T-helper 1 cell treated with Interleukin-12 subunit alpha and Interleukin-12 subunit beta and Interleukin-4 antibody, amounts not matched to agents 30 ng/mL and 1 ng/mL, for 36 hours (primary cell): Measurements from ENCODE around the gene LRFN4. TPM values are rescaled to one million over a fixed set of nuclear protein-coding genes. Genes with fewer than 3 reads are reported as not detected.

Source experiments
- intact Hi-C: fragments of 100-400 bp; cut with micrococcal nuclease; formaldehyde crosslinking; loops from one replicate; pipeline ENCODE4 v1.15.1; 2024
- total RNA-seq: library from RNA; stranded (reverse); gene quantifications from 2 replicates; pipeline ENCODE4 v1.2.3, GENCODE V29; 2022

The LRFN4 gene
- total RNA-seq, 1 donor from 2014 or later, result 20.0 TPM

DNA sequence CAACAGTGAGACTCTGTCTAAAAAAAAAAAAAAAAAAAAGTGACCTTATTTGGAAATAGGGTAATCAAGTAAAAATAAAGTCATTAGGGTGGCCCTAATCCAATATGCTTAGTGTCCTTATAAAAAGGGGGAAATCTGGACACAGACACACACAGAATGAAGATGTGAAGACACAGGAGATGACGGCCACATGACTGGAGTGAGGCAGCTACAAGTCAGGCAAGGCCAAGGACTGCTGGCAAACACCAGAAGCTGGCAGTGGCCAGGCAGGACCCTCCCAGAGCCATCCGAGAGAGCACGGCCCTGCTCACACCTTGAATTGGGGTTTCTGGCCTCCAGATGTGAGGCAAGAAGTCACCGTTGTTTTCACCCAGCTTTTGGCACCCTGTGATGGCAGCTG lies 28.6 kb downstream of the LRFN4 start:
- intact Hi-C loops, result no loop called here

DNA sequence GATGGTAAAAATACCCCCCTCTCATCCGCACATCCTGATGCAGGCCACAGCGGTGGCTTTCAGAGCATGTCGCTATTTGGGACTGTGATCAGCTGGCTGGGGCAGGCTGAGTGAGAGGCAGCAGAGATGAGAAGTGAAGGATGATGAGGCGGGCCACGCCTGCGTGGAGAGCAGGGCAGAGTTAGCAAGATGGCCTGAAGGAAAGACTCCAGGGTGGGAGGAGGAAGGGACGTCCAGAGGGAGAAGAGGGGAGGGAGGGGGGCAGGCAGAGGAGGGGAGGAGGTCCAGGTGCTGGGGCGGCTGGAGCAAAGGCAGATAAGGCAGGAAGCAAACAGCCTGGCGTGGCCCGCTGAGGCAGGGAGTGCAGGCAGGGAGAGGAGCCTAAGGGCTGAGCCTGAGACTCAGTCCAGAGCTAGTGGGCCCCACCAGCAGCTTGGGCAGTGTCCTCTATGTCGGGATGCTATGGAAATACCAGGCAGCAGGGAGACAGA lies 29.1 kb downstream of the LRFN4 start:
- intact Hi-C loops, result no loop called here

DNA sequence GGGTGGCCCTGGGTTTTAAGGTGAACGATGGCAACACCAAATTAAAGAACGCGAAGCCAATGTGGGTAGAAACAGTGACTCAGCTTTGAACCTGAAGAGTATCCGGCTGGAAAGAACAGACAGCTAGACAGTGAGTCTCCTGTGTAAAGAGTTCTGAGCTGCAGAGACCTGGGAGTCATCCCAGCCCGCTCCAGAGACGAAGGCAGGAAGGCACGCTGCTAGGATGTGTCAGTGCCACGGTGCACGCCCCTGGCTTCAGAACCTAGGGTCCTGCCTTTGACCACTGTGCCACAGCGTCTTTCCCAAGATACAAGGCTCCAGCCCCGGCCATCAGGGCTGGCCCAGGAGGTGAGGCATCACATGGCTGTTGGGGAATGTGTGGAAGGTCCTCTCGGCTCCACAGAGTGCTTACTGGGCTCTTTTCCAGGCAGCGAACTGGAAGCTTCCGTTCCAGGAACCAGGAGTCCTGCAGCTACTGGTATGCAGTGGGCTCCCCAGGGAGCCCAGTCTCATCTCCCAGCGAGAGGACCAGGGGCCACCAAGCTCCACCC lies 29.9 kb downstream of the LRFN4 start:
- intact Hi-C loops, result no loop called here

DNA sequence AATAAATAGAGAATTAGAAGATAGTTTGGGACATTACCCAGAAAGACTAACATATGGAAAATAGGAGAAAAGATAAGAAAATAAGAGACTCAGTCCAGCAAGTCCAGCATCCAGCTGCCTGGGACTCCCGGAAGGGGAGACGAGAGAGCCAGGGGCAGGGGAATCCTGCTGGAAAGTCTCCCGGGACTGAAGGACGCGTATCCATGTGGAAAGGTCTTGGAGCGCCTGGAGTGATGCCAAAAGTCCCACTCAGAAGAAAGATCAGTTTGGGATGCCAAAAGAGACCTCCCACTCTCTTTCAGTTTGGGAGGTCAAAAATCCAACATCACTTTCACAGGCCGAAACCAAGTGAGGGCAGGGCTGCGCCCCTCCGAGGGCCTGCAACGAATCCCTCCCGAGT lies 30.7 kb downstream of the LRFN4 start:
- intact Hi-C loops, result no loop called here

DNA sequence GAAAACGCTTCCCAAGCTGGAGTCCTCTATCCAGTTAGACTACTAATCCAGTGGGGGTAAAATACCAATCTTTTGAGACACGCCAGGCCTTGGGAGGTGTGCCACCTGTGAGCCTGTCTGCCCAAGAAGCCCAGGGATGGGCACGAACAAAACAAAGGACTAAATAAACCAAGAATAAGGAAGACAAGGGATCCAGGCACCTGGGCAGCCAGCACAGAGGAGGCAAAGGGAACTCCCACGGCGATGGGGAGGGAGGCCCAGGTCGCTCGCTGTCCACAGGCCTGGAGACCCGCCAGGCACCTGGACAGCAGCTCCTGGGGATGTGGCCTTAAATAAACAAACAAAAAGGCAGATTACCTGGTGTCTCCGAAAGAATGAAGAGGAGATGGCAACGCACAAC lies 31.4 kb downstream of the LRFN4 start:
- intact Hi-C loops, result no loop called here

DNA sequence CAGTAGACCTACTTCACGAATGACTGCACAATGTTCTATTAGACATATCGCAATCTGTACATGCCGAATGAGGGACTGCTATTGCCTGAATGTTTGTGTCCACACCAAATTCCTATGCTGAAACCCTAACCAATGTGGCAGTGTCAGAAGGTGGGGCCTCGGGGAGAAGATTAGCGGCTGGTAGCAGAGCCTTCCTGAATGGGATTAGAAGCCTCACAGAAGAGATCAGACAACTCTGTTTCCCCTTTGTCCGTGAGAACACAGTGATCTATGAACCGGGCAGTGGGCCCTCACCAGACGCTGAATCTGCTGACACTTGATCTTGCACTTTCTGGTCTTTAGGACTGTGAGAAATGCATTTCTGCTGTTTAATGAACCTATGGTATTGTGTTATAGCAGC lies 33.1 kb downstream of the LRFN4 start:
- intact Hi-C loops, result no loop called here

DNA sequence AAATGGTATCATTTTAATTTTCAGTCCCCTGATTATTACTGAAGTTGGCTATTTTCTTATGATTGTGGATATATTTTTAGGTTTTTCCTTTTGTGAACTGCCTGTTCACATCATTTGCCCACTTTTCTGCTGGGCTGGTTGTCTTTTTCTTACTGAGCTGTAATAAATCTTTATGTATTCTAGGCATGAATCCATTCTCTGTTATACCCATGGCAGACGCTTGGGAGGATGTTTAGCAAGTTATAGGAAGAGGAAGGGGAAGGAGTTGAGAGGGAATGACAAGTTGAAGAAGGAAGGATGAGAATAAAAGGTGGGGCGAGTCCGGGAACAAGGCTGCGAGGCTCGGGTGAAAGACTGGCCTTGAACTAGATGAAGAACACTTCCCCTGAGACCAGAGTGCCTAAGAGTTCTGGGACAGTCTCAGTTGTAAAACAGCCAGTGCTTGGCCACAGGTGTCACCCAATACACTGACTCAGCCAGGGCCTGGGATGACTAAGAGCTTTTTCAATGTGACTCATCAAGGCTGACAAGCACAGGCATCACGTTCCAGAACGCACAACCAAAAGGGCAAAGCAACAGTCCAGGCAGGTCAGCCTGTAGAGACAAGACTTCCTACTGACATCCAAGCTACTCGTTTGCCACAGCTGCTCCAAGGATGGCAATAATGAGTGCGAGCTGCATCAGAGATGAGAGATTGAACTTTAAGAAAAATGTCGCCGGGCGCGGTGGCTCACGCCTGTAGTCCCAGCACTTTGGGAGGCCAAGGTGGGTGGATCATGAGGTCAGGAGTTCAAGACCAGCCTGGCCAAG lies 35.2 kb downstream of the LRFN4 start:
- intact Hi-C loops, result no loop called here

DNA sequence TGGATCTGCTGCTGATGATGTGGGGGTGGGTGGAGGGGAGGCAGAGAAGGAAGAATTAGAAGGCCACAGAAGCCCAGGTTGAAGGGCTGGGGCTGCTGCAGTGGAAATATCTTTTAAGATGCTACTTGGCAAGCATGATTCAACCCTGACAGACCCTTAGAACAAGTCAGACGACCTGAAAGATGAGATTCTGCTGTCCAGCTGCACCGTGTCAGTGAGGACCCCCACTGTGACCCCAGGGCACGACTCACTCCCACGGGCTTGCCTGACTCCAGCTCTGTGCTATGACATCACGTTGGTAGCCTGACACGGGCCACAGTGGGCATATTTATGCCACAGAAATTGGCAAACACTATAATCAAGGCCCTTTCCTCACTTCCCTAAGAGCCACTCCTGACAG lies 36.0 kb downstream of the LRFN4 start:
- intact Hi-C loops, result no loop called here

DNA sequence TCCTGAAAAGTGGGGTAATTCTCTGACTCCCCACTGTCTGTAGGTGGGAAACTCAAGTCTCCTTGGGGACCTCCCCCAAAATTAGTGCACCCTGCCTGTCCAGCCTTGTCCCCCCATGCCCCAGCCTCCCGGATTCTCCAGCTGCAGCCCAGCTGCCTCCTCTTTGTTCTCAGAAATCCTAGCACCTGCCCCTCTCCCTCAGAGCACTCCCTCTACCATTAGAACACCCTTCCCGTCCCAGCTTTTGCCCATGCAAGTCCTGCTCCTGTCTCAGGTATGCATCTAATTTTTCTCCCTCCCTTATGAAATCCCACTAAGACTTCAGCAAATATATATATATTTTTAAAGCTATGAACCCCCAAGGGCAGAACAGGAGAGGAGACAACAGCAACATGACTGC lies 37.3 kb downstream of the LRFN4 start:
- intact Hi-C loops, result no loop called here

DNA sequence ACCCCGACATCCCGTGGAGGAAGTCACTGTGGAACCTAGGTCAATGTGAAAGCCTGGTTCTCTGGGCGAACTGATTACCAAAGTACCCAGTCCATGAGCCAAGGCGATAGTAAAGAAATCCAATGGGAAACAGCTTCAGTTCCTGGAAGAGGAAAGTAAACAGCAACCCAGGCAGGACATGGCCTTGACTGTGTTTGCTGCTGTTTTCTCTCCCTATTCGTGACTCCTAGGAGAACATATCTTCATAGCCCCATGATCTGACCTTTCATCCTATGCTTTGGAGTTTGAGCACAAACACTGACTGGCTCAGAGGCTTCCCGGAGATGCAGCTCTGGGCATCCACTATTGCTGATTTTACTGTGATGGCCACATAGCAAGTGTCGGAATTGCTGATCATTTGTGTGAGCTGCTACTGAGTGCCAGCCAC lies 45.1 kb downstream of the LRFN4 start:
- intact Hi-C loops, result no loop called here

DNA sequence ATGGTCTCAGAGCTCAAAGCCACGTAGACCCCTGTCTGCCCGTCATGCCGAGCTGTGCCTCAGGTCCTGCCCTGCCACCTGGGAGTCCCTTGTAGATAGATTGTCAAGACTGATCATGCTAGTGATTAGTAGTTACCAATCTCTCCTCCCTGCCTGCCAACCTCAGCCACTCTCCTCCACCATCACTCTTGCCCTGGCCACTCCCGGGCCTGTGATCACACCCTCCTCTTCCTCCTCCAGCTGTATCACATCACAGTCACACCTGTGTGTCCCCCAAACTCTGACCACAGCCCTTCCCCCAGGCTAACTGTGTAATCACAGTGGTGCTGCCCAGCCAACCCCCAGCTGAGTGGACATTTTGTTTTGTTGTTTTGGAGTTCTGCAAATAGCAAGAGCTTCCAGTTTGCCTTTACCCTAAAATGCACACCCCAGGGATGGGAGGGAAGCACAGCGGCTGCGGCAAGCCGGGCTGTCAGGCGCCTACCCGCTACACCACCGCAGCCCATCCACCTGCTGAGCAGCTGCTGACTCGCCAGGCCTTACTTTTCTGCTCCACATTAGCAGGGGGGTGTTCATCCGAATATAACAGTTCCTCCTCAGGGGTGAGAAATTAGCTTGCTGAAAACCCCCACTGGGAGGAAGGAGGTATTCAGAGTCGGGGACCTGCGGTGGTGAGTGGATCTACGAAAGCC lies 45.8 kb downstream of the LRFN4 start:
- intact Hi-C loops, result no loop called here

DNA sequence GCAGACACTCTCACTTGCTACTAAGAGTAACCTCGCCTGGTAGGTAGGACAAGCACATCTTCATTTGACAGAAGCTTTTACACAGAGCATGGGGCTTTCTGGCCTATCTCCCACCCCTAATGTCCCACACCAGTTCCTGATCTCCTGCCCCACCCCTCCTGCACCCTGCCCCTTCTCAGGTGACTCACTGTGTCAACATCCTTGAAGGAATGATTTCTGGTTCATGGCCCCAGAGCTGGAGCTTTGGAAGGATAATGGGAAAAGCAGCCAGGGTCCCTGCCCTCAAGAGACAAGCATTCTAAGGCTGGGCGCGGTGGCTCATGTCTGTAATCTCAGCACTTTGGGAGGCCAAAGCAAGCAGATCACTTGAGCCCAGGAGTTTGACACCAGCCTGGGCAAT lies 47.2 kb downstream of the LRFN4 start:
- intact Hi-C loops, result no loop called here

DNA sequence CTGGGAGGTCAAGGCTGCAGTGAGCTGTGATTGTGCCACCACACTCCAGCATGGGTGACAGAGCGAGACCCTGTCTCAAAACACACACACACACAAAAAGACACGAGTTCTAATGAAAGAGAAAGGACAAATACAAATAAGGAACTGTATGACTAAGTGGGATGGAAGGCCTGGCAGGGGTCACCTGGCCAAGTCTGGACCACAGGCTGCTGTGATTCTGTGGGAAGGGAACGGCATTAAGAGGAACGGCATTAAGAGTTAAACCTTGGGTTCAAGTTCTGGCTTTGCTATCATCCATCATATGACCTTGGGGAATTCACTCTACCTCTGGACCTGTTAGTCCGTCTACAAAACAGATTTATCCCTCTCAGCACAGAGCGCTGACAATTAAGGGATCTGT lies 47.7 kb downstream of the LRFN4 start:
- intact Hi-C loops, result no loop called here

DNA sequence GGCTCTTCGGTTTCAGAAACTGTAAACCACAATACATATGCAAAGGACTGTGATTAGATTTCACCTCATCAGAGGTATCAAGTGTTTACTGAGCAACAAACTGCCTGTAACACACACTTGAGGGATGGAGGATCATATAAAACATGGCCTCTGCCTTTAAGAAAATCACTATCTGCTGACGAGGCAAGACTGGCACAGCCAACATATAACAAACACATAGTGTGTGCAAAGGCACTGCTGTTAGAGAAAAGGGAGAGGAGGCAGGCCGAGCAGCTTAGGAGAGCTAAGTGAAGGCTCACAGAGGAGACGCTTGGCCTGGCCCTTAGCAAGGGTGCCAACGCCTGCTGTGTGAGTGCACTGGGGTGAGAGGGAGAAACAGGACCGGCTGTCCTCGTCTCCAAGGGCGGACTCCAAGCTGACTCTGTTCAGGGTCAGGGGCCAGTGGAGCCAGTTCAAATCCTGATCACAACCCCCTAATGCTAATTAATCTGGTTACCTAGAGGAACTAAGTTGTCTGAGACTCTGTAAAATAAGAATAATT lies 48.2 kb downstream of the LRFN4 start:
- intact Hi-C loops, result no loop called here

DNA sequence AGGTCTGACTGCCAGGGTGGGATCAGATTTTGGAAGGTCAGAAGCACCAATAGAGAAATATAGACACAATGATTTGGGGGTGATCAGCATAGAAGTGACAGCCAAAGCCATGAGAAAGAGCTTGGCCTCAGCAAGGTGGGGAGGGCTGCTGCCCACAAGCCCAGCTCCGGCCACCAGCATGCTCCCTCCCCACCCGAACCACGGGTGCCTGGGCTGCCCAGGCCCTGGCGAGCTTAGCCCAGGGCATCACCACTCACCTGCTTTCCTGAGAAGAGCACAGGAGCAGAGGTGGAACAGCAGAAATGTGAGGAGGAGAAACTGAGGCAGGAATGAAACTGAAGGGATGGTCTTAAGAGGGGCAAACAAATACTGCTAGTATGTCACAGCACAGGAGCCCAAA lies 48.8 kb downstream of the LRFN4 start:
- intact Hi-C loops, result no loop called here

DNA sequence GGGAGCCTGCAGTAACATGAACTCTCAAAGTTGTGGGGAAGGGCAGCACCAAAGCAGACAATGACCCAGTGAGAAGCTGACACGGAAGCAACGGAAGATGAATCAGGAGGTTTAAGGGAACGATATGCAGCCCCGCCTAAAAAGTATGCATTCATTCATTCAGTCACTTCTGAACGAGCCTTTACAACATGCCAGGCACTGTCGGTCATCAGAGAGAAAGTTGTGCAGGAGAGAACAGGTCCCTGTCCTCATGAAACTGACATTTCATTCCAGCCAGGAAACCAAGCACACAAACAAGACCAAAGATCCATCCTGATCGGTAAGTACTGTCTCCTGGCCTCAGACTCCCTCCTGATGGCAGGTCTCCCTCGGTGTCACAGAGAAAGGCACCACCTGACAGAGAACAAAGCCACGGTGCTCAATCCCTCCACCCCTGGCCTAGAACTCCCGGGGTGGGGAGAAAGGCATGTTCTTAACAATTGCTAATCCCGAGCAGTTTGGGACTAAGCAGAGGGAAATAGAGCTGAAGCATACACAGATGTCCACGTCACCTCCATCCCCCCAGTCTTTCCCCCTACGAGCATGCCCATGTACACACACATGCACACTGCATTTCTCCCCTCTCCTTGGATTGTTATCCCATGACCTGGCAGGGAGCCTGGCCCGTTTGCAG lies 49.3 kb downstream of the LRFN4 start:
- intact Hi-C loops, result no loop called here

DNA sequence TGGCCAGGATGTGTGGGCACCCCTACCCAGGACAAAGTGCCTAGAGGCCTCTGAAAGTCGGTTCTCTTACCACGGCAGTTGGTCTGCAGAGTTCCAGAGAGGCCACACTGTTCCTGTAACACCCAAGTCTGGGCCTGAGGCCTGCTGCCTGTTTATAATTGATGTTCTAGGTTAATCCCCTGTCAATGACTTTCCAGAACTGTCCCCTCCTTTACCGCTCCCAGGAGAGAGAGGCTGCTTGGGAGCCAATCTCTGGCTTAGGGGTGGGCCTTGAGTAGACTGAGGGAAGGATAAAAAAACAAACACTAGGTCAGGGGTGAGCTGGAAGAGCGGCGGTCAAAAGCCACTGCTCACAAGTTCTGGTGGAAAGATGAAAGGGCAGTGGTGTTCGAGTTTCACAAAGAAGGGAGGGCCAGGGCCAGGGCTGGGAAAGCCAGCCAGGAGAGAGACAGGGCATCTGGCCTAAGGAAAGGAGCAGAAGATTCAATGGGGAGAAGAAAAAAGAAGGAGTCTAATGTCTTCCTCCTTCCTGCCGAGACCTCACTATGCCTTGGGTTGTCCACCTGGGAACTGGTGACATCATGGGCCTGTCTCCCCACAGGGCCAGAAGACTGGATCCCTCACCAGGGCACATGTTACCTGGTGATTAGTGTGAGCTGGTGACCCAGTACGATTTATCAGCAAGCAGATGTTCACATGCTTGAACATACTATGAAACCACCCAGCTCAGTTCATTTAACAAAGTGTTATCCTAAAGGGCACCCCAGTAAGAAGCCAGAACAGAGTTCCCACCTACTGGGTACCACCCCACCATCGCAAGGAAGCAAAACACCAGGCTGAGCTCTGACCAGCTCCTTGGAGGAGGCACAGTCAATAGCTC lies 51.1 kb downstream of the LRFN4 start:
- intact Hi-C loops, result no loop called here

DNA sequence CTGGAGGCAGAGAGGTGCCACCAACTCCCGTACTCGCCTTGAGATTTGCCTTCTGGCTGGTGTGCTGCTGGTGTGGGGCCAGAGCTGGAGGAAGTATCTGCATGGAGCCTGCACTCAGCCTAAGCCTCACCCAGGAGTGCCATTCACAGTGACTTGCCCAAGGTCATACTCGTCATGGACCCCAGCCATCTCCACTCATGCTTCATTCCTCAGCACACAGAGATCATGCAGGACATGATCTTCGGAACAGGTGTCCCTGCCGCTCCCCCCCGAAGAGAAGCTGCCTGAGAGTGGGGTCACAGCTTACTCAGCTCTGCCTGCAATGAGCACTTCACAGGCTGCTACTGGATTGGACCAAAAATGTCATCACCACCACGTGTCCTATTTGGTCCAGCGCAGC lies 52.3 kb downstream of the LRFN4 start:
- intact Hi-C loops, result no loop called here

DNA sequence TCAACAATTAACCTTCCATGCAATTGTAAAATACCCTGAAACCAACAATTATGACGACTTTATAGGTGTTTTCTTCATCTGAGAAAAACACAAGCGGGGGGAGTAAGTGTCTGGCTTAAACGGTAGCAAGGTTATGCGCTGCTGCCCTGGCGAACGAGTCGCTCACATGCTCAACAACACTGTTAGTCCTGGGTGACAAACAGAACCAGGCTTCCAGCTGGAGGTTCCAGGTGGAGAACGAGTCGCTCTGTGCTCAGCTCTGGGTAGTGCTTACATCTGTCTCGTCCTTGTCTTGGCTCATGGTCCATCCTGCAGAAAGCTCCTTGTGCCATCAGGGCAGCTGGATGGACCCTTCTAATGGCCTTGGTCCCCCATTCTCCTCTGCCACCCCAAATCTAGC lies 53.2 kb downstream of the LRFN4 start:
- intact Hi-C loops, result no loop called here
